ENCODE results near the gene TRIM67.

TRIM67 gene

DNA sequence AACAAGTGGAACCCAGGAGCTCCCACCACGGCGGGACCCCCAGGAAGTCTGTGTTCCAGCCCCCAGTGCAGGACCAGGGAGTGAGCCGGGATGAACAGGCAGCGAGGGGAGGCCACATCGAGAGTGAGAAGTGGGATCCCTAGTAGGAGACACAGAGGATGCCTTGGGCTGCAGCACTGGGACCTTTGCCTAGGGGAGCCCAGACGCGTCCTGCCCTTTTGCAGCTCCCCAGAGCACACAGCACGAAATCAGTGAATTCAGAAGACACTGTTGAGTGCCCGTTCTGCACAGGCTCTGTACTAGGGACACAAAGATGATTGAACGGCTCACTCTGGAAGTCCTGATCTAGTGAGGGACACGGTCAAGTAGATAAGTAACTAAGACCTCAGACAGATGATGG lies 23.5 kb downstream of the TRIM67 start:
- FAIRE-seq = no peak

DNA sequence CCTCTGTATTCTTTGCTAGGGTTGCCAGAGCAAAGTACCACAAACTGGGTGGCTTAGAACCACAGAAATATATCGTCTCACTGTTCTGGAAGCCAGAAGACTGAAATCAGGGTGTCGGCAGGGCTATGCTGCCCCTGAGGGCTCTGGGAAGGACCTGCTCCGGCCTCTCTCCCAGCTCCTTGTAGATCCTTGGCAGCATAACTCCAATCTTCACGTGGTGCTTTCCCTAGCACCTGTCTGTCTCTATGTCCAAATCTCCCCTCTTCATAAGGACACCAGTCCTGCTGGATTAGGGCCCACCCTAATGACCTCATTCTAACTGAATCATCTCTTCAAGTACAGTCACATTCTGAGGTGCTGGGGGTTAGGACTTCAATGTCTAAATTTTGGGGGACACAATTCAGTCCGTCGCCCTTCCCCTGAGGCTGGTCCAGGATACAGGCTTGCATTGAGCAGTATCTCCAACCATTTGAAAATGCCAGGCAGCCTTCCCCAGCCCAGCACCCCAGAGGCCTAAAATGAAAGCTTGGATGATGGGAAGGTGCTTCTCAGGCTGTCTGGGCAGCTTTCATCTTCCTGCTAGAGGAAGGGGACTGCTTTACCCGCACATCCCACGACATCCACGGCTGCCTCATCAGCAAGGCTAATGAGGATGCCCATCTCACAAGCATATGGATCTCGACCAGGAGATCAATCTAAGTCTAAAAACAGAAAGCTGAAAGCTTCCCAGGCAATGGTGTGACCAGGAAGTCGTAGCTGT lies 24.7 kb downstream of the TRIM67 start:
- no peak for FAIRE-seq

DNA sequence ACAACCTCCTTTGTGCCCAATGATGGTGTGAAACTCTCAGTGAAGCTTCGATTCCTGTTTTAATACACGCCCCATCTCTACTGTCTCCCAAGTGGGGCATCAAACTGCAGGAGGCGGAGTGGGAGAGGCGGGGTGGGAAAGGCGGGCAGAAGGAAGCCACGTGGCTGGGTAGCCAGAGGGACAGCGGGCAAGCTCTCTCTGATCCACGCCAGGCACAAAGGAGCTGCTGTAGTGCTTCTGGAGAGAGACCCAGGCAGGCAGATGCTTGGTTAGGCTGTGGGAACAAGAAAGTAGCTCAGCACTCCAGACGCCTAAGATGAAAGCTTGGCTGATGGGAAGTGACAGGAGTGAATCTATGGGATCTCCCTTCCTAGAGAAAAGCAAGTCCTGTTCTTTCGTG lies 25.7 kb downstream of the TRIM67 start:
- no peak for FAIRE-seq

DNA sequence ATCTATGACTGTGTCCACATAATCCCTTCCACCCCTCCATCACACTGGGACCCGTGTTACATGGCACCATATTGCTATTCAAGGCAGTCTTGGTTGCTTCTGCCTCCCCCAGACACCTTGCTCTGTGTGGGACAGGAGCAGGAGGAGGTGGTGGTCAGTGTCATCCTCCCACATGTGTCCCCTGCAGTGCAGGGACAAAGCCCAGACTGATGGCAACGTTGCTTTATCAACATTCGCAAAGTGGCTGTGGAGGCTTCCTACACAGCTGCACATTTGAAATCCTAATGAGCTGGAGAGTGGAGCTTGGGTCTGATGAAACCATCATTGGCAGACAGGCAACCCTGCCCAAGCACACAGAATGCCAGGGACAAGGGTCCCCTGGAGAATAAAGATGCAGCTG lies 26.2 kb downstream of the TRIM67 start:
- no peak for FAIRE-seq

DNA sequence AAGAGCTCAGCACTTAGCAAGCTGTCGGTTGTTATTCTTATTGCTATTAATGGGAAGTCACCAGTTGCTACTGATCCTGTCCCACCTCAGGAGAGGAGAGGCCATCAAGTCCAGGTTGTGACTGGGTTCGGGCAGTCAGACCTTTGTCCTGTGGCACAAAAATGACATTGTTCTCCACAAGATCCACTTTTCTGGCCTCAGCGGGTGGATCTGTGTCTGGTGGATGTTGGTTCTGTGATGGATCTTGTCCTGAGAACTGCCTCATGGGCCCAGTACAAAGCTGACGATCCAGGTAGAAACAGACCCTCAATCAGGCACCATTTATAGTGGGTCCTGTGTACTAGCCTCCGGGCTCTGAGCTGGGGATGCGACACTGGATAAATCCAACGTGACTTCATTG lies 26.9 kb downstream of the TRIM67 start:
- no peak for FAIRE-seq

DNA sequence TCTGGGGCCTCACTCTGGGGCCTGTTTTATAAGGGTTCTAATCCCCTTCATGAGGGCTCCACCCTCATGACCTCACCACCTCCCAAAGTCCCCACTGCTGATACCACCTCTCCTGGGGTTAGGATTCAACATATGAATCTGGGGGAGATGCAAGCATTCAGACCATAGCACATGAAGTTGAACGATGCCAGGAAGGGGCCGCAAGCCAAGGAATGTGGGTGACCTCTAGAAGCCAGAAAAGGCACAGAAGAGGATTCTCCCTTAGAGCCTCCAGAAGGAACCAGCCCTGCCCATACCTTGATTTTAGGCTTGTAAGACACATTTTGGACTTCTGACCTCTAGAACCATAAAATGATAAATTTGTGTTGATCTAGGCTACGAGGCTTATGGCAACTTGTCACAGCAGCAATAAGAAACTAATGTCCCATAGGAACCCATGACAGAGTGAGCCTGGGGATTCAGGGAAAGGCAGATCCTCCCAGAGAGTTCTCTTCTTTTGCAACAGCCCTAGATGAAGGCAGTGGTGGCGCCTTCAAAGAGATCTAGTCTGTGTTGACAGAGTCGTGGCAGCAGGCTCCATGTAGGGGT lies 27.9 kb downstream of the TRIM67 start:
- FAIRE-seq = no peak

DNA sequence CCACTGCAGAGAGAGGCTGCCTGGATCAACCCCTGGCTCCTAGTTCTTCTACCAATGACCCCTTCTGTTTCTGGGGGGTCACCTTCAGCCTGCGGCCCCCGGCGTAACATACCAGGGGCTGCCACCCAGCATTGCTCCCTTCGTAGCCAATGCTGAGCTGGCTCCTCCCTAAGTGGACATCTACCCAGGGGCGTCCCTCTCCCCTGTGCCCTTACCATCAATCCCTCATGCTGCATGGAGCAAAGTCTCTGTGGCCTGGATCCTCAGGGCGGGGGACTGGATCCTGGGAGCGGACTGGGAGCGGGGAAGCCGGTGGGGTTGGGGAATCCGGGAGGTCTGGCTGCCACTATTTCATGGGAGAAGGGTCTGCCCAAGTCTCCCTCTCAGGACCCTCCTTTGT lies 28.6 kb downstream of the TRIM67 start:
- no peak for FAIRE-seq

DNA sequence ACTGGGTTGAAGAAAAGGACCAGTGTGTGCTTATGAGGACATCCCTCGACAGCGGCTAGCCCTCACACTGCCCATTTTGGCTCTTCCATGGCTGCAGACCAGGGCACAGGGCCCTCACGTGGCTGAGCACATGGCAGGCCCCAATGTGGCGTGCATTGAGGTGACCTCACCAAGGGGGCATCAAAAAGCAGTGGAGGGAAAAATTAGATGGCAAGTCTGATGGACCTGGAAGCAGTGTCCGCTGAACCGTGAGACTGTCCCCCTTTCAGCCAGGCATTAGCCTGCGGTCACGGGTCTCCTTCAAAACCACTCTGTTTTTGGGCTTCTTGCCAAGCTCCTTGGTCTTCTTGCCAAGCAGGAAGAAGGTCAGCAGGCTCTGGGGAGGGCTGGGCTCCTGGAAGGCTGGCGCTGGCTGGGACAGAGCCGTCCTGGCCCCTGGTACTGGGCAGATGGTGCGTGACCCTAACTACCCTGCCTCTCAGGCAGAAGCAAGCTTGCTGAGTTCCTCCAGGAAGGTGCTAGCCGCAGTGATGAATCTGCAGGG lies 30.8 kb downstream of the TRIM67 start:
- no peak for FAIRE-seq

DNA sequence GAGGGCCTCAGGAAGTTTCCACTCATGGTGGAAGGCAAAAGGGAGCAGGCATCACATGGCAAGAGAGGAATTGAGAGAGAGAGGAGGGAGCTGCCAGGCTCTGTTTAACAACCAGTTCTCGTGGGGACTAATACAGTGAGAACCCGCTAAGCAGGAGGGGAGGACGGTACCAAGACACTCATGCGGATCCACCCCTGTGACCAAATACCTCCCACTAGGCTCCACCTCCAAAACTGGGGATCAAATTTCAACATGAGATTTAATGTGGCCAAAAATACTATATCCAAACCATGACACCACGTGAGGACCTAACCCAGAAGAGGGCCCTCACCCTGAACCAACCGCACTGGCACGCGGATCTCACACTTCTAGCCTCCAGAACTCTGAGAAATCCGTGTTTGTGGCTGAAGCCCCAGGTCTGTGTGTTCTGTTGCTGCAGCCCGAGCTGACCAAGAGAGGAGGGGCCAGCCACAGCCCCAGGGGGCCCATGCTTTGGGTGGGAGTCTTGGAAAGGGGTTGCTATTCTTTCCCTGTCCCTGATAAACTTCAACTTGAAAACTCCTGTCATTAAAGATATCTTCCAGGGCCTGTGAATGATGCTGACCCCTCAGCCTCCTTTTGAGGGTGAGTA lies 32.0 kb downstream of the TRIM67 start:
- FAIRE-seq = no peak

DNA sequence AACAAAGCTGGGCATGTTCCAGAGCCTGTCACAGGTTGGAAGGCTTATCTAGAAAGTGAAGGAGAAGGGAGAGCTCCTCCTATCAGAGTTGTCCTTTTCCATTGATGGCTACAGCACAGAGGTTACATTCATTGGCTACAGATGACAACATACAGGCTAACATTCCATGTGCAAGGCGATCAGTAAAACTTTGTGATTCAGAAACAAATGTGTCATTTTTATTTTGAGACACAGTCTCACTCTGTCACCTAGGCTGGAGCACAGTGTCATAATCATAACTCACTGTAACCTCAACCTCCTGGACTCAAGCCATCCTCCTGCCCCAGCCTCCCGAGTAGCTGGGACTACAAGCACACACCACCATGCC lies 32.6 kb downstream of the TRIM67 start:
- no peak for FAIRE-seq

DNA sequence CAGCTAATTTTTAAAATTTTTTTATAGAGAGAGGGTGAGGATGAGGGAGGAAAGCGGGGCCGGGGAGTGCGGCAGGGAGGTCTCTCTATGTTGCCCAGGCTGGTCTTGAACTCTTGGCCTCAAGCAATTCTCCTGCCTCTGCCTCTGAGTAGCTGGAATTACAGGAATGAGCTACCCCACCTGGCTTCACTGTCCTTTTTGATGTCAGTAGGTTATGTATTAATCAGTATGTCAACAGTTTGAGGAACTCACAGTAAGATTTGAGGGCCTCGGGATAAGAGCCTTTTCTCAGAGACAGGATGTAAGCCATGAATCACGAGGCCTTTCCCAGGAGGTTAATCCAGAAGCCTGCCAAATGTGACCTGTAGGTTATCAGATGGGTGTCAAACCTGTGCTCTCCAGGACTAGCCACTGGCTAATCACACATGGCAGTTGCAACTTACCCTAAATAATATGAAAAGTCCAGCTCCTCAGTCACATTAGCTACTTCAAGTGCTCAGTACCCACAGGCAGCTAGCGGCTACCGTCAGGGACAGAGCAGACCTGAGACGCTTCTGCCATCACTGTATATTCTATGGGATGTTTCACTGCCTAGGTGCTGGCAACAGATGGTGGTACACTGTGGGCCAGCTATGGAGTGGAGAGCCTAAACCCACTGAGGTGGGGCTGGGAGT lies 33.1 kb downstream of the TRIM67 start:
- no peak for FAIRE-seq

DNA sequence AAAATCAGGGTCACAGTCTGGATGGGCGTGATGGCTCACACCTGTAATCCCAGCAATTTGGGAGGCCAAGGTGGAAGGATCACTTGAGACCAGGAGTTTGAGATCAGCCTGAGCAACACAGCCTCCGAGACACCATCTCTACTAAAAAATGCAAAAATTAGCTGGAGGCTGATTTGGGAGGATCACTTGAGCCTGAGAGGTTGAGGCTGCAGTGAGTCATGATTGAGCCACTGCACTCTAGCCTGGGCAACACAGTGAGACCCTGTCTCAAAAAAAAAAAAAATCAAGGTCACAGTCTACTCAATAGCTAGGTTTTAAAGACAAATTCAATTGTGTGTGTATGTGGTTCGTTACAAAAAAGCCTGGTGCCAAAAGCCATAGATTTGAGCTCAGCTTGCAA lies 34.4 kb downstream of the TRIM67 start:
- no peak for FAIRE-seq

DNA sequence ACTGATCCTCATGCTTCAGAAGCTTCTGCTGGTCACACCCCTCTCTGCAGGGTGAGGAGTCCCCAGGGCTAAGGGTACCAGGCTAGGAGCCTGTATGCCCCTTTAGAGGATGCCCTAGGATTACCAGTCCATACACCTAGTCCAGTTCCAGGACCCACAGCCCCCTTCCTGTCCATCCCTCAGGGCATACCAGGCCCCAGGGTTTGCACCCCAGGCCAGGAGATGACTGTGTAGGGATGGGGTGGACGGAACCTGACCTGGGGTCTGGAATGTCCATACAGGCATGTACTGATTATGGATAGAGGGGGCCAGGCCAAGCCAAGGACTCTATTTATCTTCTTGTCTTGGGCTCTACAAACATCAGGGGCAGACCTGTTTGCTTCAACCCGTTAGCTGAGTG lies 34.9 kb downstream of the TRIM67 start:
- FAIRE-seq = no peak

DNA sequence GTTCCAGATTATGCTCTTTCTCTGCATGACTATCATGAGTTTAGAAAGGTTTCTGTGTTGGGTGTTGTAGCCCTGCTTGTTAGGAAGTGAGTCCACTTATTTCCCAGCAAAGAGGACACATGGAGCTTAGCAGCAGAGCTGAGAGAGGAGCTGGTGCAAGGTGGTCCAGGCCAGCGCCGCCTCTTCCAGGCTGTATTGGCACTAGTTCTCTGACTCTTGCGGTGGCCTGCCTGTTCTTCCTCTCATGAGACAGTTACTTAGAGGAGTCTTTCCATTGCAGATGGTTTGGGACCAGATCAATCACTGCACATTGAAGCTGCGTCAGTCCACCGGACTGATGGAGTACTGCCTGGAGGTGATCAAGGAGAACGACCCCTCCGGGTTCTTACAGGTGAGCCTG lies 38.0 kb downstream of the TRIM67 start:
- FAIRE-seq = no peak

DNA sequence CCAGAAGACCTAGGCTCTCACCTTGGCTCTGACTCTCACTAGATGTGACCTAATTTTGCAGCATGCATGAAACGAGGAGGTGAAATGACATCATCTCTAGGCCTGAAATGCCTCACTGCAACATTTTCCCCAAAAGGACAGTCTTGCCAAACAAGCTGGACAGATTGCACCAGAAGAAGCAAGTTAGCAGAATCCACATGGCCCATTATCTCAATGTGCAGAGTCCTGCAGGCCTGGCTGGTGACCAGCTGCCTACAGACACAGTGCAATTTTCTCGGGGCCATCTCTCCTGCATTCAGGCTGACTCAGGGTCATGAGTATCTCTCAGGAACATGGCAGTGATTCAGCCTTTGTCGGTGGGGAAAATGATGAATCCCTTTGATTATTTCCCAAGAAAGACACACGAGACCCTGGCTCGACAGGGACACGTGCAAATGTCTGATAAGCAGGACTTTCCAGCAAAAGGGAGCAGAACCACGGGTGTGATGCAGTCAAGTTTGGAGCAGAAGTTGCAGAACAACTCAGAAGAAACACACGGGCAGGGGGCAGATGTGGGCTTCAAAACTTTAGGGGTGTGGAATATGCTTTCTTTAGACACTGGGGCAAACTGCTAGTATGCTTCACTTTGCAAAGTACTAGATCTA lies 38.7 kb downstream of the TRIM67 start:
- FAIRE-seq = no peak

DNA sequence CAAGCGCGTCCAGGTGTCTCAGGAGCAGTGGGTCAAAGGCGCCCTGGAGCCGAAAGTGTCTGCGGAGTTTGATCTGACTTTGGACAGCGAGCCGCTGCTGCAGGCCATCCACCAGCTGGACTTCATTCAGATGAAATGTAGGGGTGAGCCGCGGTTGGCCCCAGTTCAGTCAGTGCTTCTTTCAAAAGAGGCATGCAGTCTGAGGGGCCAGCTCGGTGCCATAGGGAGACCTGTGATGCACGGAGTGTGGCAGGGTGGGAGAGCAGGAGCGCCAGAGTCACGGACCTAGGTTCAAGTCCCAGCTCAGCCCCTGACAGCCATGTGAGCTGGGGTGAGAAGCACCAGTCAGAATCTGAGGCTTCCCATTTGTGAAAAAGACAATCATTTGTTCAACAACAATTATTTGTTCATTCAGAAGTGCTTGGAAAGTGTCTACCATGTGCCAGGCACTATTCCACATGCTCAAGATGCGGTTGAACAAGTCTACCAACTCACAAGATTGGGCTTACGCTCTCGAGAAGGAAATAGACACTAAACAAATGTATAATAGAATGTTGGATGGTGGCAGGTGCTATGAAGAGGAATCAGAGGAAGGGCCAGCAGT lies 39.6 kb downstream of the TRIM67 start:
- FAIRE-seq = no peak

DNA sequence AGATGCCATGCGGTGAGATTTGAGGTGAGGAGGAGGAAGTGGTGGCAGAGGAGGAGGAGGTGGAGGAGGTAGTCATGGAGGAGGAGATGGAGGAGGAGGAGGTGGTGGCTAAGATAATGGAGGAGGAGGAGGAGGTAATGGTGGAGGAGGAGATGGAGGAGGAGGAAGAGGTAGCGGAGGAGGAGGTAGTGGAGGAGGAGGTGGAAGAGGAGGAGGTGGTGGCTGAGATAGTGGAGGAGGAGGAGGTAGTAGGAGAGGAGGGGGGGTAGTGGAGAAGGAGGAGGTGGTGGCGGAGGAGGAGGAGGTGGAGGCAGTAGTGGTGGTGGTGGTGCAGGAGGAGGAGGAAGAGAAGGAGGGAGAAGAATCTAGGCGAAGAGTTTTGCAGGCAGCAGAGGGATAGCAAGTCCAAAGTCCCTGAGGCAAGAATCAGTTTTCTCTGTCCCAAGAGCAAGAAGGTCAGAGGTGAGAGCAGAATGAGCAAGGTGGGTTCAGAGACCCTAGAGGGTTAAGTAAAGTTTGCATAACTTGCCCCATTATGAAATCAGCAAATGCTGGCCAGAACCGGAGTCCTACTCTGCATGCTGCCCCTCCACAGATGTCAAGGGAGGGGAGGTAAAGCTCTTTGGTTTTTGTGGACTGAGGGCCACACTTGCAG lies 40.2 kb downstream of the TRIM67 start:
- no peak for FAIRE-seq

DNA sequence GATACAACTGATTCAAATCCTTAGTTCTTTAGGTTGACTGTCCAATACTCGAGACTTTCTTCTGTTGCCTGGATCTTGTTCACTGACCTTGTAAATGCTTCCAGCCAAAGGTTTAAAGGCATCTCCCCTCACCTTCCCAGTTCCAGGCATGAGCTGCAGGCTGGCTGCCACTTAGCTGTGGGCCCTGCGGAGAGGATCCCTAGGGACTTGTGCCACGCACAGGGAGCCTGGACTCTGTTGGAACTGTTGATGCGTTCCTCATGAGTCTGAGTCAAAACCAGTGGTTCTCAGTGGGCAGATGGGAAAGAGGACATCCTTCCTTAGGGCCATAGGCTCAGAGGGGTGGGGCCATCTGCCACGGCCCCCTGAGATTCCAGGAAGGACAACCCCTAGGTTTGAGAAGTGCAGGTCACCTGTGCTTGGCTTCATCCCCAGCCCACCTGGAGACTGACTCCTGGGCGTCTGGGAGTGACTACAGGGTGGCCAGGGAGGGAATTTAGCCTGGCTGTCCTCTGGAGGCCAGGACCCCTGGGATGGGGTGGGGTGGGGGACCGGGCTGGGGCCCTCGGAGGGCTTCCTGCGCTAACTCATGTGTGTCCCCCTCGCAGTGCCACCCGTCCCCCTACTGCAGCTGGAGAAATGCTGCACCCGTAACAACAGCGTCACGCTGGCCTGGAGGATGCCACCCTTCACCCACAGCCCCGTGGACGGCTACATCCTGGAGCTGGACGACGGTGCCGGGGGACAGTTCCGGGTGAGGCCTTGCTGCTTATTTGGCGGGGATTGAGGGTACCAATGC lies 41.6 kb downstream of the TRIM67 start:
- FAIRE-seq = no peak

DNA sequence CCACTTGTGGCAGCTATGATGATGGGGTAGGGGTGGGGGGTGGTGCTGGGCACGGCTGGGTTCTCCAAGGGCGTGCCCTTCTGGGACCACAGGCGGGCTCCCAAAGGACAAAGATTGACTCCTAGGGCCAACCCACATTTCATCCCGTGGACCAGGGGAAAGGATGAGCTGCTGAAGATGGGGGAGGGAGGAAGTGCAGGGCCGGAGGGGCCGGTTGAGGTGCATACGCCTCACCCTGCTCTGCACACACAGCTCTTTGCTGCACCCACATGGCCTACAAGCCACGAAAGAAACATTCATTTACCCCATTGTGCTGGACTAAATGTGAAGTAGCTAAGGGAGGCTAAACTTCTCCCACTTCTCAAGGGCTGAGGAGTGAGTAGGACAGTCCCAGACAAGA lies 45.0 kb downstream of the TRIM67 start:
- no peak for FAIRE-seq

DNA sequence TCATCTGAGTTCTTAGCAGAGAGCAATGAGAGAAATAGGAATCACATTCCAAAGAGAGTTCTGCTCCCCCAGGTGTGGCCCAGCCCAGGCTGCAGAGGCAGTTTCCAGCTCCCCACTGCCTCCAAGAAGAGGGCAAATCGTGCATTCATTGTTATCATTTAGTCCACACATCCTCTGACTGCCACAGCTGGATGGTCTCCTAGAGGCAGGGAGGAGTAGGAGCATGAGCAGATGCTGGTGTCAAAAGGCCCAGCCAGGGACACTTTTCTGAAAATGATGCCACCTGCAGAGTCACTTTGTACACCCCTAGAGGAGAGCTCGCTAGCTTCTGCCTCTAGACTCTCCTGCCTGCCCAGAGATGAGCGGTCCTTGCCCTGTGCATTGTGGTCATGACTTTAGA lies 45.6 kb downstream of the TRIM67 start:
- no peak for FAIRE-seq

DNA sequence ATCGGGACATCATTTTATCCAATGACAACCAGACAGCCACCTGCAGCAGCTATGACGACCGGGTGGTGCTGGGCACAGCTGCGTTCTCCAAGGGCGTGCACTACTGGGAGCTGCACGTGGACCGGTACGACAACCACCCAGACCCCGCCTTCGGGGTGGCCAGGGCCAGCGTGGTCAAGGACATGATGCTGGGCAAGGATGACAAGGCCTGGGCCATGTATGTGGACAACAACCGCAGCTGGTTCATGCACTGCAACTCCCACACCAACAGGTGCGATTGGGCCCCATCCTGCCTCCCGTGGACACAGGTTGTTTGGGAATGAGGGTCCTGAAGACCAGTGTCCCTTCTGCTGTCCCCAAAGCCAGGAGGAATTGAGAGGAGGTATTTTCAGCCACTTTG lies 47.1 kb downstream of the TRIM67 start:
- FAIRE-seq = no peak

Data from A204.1 (cell line).